Upper lobe of left lung (tissue), 4 donors: ENCODE data around the gene MYO3B.

Experiments
- POLR2A ChIP-seq, 4 donors: fragments of 450-650 bp; IDR thresholded peaks; one replicate each; pipeline ENCODE4 v1.5.1; 2016 to 2017; ENCODE audit warnings: antibody characterized with exemption in 4 of 4, mild to moderate bottlenecking in 2 of 4
- POLR2AphosphoS5 ChIP-seq, 2 donors: sonication (generic); formaldehyde crosslinking; IDR thresholded peaks; one replicate each; pipeline ENCODE4 v1.5.1; 2017; ENCODE audit warnings: antibody characterized with exemption in 2 of 2
- TF ChIP-seq, protein P1 (sequence below), 6 experiments: fragments of 450-650 bp in 4 of 6; fragments of 200-600 bp in 2 of 6; sonication (generic) in 2 of 6; IDR thresholded peaks; one replicate each; pipeline ENCODE4 v1.5.1; 2016 to 2019; ENCODE audit warnings: antibody characterized with exemption in 6 of 6

GRCh38 chr2:170514140-170514539 lies 336.2 kb downstream of the MYO3B start:
- TF ChIP-seq, protein P1, sequence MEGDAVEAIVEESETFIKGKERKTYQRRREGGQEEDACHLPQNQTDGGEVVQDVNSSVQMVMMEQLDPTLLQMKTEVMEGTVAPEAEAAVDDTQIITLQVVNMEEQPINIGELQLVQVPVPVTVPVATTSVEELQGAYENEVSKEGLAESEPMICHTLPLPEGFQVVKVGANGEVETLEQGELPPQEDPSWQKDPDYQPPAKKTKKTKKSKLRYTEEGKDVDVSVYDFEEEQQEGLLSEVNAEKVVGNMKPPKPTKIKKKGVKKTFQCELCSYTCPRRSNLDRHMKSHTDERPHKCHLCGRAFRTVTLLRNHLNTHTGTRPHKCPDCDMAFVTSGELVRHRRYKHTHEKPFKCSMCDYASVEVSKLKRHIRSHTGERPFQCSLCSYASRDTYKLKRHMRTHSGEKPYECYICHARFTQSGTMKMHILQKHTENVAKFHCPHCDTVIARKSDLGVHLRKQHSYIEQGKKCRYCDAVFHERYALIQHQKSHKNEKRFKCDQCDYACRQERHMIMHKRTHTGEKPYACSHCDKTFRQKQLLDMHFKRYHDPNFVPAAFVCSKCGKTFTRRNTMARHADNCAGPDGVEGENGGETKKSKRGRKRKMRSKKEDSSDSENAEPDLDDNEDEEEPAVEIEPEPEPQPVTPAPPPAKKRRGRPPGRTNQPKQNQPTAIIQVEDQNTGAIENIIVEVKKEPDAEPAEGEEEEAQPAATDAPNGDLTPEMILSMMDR (IDR thresholded peaks at IDR 0.05): no peak
- no peak for TF ChIP-seq POLR2A (IDR thresholded peaks at IDR 0.05)
- no peak for TF ChIP-seq POLR2AphosphoS5 (IDR thresholded peaks at IDR 0.05)
